ENCODE data around the gene FKBP6.
"Not testable (repeated sequence)": the region's sequence is repeated elsewhere in the genome, so short reads cannot be mapped to it uniquely, and the experiment has no call there.

Gene FKBP6

DNA sequence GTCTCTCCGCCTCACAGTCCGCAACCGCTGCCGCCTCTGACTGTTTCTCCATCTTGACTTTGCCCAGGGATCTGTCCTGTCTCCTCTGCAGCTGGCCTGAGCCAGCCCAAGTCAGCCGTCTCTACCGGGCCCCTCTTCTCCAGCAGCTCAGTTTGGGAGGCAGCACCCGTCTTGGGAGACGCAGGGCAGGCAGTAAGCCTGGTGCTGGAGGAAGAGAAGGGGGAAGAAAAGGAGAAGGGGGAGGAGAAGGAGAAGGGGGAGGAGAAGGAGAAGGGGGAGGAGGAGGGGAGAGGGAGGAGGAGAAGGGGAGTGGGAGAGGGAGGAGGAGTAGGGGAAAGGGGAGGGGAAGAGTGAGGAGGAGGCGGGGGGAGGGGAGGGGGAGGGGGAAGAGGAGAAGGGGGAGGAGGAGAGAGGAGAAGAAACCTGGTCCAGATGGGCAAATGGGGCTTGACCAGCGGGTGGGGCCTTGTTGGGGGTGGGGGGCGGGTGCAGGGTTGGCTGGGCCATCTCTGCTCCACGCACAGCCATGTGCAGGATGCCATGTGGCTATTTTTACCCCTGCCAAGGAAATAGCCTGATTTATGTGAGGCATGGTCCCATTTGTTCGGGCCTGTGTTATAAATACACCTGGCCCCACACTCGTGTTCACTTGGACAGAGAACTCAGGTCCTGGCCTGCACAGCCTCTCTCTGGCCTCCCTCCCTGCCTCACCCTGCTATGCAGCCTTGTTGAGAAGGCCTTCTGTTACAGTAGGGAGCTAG lies 69.7 kb downstream of the FKBP6 start:
- DNase-seq = no peak

DNA sequence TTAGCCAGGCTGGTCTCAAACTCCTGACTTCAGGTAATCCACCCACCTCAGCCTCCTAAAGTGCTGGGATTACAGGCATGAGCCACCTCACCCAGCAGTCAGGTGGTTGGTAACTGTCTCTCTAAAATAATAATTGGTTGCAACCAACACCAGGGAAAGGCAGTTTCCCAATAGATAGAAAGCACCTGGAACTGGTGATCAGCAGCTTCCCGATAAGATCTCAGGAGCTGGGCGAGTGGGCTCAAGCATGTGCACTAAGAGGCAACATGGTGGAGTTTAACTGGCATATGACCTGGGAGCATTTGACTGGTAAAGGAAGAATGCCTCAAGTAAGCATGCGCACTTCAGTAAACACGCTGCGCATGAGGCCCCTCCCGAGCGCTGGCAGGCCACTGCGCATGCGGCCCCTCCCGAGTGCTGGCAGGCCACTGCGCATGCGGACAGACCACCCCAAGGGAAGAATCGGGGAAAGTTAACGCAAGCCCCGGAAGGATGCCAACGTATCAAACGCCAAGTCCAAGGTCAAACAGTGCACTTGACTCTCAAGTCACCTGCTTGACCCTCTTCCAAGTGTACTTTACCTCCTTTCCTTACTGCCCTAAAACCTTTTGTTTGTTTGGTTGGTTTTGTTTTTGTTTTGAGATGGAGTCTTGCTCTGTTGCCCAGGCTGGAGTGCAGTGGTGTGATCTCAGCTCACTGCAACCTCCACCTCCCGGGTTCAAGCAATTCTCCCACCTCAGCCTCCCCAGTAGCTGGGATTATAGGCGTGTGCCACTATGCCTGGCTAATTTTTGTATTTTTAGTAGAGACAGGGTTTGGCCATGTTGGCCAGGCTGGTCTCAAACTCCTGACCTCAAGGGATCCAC lies 71.5 kb downstream of the FKBP6 start:
- not testable (repeated sequence) for DNase-seq

DNA sequence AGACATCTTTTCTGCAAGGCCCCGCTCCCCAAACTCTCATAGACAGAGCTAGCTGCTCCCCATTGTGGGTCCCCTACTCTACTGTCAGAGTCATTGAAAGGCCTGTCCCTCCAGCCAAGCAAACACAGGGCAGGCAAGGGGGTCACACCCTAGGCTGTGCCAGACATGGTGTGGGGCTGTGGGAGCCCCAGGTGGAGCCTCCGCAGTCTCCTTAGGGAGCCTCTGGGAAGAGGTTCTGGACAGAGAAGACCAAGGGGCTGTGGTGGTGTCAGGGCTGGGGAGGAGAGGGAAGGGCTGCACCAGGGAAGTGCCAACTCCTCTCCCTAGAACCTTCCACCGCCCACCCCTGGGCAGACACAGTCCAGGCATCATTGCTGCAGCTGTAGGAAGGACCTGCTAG lies 76.9 kb downstream of the FKBP6 start:
- DNase-seq = not testable (repeated sequence)

Measured in 8988T (cell line).